ENCODE data around the gene GOLT1A.

GOLT1A gene

GRCh38 chr1:204254031-204254661 is 40.4 kb upstream of the GOLT1A start:
- TF ChIP-seq FOXP2 (optimal IDR thresholded peaks at IDR 0.05; ENCODE audit: borderline replicate concordance, extremely low read depth, extremely low read length, insufficient read depth) = no peak

- TF ChIP-seq TAF1 (IDR thresholded peaks at IDR 0.05; ENCODE audit: borderline replicate concordance, insufficient read depth, low read length) = no peak
- TF ChIP-seq POLR2AphosphoS5 (IDR thresholded peaks at IDR 0.05; ENCODE audit: low read depth, low read length) = no peak
- TF ChIP-seq REST (IDR thresholded peaks at IDR 0.05; ENCODE audit: insufficient read depth in 1 of 2, low read depth in 2 of 2, low read length in 2 of 2) = no peak
- TF ChIP-seq FOXP2 (optimal IDR thresholded peaks at IDR 0.05; ENCODE audit: borderline replicate concordance, extremely low read depth, extremely low read length, insufficient read depth) = no peak
- TF ChIP-seq SIN3A (IDR thresholded peaks at IDR 0.05; ENCODE audit: borderline replicate concordance, insufficient read depth, low read length) = no peak
These were observed 38.3 kb upstream of the GOLT1A start for GRCh38 chr1:204251926-204252689.

DNA sequence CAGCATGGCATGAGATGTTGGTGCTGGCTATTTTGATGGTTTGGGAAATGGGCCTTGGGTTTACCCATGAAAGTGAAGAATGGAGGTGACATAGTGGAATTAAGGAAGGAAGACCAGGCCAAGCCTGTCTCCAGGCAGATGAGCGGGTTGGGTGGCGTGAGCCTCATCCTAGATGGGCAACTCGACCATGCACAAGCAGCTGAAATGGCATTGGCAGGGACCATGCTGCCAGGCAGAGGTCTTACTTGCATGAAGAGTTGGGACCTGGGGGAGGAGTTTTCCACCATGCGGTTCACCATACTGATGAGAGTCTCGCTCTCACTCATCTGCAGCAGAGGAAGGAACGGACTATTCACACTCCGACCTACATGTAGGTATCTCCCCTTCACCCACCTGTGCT is 37.5 kb upstream of the GOLT1A start:
- no peak for TF ChIP-seq SIN3A (IDR thresholded peaks at IDR 0.05; ENCODE audit: borderline replicate concordance, insufficient read depth, low read length)
- no peak for TF ChIP-seq FOXP2 (optimal IDR thresholded peaks at IDR 0.05; ENCODE audit: borderline replicate concordance, extremely low read depth, extremely low read length, insufficient read depth)
- no peak for TF ChIP-seq POLR2AphosphoS5 (IDR thresholded peaks at IDR 0.05; ENCODE audit: low read depth, low read length)
- no peak for TF ChIP-seq TAF1 (IDR thresholded peaks at IDR 0.05; ENCODE audit: borderline replicate concordance, insufficient read depth, low read length)
- TF ChIP-seq REST (IDR thresholded peaks at IDR 0.05; ENCODE audit: insufficient read depth in 1 of 2, low read depth in 2 of 2, low read length in 2 of 2) = no peak

- TF ChIP-seq SIN3A (IDR thresholded peaks at IDR 0.05; ENCODE audit: borderline replicate concordance, insufficient read depth, low read length) (no peak), FOXP2 (optimal IDR thresholded peaks at IDR 0.05; ENCODE audit: borderline replicate concordance, extremely low read depth, extremely low read length, insufficient read depth) (no peak), TAF1 (IDR thresholded peaks at IDR 0.05; ENCODE audit: borderline replicate concordance, insufficient read depth, low read length) (no peak), POLR2AphosphoS5 (IDR thresholded peaks at IDR 0.05; ENCODE audit: low read depth, low read length) (no peak), REST (IDR thresholded peaks at IDR 0.05; ENCODE audit: insufficient read depth in 1 of 2, low read depth in 2 of 2, low read length in 2 of 2) (no peak)
These were observed 36.7 kb upstream of the GOLT1A start for GRCh38 chr1:204250428-204251030.

GRCh38 chr1:204249736-204250427 is 36.1 kb upstream of the GOLT1A start:
- TF ChIP-seq REST (IDR thresholded peaks at IDR 0.05; ENCODE audit: insufficient read depth in 1 of 2, low read depth in 2 of 2, low read length in 2 of 2) (no peak), POLR2AphosphoS5 (IDR thresholded peaks at IDR 0.05; ENCODE audit: low read depth, low read length) (no peak), FOXP2 (optimal IDR thresholded peaks at IDR 0.05; ENCODE audit: borderline replicate concordance, extremely low read depth, extremely low read length, insufficient read depth) (no peak), TAF1 (IDR thresholded peaks at IDR 0.05; ENCODE audit: borderline replicate concordance, insufficient read depth, low read length) (no peak), SIN3A (IDR thresholded peaks at IDR 0.05; ENCODE audit: borderline replicate concordance, insufficient read depth, low read length) (no peak)

Data from PFSK-1 (cell line).